HG03095 (cell line): ENCODE results near the gene BCAS3.
"Not testable (repeated sequence)": the region's sequence is repeated elsewhere in the genome, so short reads cannot be mapped to it uniquely, and the experiment has no call there.

Source experiments
- ATAC-seq: cut with Tn5 transposase; IDR thresholded peaks from one replicate; pipeline ENCODE4 v1.9.1; 2021; ENCODE audit warnings: moderate library complexity; ENCODE audit not compliant: unreplicated experiment

The BCAS3 gene

GRCh38 chr17:60677308-60678117, at the start of gene BCAS3:
Gene BCAS3, plus strand, starts transcription at chr17:60677851.
- peak; percentile 96 for ATAC-seq

- no peak for ATAC-seq
Observed at GRCh38 chr17:60628252-60628889, 49.3 kb upstream of the BCAS3 start.

GRCh38 chr17:60629120-60629519, 48.5 kb upstream of the BCAS3 start:
- no peak for ATAC-seq

GRCh38 chr17:60630352-60630751, 47.3 kb upstream of the BCAS3 start:
- no peak for ATAC-seq

DNA sequence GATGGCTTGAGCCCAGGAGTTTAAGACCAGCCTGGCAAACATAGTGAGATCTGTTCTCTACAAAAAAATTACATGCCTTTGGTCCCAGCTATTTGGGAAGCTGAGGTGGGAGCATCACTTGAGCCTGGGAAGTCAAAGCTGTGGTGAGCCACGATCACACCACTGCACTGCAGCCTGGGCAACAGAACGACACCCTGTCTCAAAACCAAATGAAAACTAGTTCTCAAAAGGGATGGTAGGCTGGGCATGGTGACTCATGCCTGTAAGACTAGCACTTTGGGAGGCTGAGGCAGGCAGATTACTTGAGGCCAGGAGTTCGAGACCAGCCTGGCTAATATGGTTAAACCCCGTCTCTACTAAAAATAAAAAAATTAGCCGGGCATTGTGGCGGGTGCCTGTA, 46.5 kb upstream of the BCAS3 start:
- ATAC-seq = no peak

DNA sequence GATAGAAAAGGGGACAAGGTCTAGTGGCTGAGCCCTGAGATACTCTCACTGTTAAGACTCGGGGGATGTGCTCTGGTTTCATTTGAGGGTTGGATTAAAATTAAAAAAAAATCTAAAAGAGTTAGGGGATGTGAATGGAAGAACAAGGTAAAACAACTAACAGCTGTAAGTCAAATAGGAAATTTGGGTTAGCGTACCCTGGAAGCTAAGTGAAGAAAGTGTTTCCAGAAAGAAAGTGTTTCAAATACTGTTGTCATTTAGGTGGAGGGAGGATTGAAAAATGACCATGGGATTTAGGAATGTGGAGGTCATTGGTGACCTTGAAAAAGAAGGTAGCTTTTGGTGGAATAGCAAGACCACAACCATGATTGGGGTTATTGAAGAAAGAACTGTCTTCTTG, 40.0 kb upstream of the BCAS3 start:
- ATAC-seq = no peak

DNA sequence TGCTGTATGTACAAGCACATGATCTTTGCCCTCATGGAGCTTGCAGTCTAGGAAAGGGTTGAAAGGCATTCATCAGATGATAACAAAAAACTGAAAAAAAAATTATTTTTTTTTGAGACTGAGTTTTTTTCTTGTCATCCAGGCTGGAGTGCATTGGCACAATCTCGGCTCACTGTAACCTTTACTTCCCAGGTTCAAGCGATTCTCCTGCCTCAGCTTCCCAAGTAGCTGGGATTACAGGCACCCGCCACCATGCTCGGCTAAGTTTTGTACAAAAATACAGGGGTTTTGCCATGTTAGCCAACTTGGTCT, 38.7 kb upstream of the BCAS3 start:
- no peak for ATAC-seq

- ATAC-seq = no peak
Observed at GRCh38 chr17:60640503-60640902, 37.1 kb upstream of the BCAS3 start.

GRCh38 chr17:60641126-60641525, 36.5 kb upstream of the BCAS3 start:
- ATAC-seq = no peak

DNA sequence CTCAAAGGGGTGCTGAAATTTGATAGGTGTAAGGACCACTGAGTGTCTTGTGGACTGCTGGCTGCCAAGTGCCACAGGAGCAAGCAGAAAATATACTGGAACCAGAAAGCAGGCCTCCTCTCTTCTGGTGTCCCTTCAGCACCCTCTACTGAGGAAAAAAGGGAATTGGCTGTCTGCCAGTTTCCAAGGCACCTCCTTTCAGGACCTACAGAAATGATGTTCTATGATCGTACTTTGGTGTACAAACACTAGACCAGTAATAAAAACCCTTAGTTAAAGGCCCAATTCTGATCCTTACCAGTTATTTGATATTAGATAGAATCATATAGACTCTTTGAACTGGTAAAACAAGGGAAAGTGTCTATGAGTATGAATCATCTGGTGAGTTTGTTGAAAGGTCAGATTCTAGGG, 35.8 kb upstream of the BCAS3 start:
- ATAC-seq = peak; percentile 60

DNA sequence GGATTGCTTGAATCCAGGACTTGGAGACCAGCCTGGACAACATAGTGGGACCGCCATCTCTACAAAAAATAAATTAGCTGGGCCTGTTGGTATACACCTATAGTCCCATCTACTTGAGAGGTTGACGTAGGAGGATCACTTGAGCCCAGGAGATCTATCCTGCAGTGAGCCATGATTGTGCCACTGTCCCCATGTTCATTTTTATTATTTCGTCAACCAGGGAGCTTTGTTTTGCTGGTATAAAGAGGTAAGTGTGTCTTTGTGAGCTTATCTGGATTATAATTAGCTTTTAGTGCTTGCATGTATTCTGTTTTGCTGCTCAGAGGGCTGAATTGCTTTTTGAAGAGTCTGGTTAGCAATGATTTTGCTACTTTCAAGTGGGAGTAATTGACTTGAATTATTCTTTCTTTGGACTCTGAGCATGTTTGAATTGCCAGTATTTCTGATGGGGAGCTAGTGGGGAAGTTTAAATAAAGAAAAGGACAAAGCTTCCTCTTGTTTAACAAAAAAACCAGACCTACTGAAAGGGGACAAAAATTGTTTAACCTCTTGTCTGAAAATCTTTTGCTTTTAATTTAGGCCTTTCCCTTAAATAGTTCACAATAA, 31.6 kb upstream of the BCAS3 start:
- ATAC-seq = no peak

DNA sequence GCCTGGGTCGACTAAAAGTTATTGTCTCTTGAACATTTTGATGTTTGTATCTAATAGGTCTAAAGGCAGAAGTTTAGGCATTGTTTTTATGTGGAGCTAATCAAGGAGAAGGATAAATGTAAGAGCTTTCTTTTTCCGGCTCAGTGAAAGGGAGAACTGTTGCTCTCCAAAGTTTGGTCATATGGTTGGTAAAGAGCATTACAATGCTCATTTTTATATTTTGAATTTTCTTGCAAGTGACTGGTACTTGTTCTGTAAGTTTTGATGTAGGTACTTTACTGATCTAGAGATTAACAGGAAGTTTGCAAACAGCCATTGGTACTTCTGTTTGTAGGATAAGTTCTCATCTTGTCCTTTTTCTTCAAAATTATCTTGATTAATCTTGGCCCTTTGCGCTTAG, 30.9 kb upstream of the BCAS3 start:
- ATAC-seq = no peak

- no peak for ATAC-seq
Observed at GRCh38 chr17:60647705-60648104, 29.9 kb upstream of the BCAS3 start.

DNA sequence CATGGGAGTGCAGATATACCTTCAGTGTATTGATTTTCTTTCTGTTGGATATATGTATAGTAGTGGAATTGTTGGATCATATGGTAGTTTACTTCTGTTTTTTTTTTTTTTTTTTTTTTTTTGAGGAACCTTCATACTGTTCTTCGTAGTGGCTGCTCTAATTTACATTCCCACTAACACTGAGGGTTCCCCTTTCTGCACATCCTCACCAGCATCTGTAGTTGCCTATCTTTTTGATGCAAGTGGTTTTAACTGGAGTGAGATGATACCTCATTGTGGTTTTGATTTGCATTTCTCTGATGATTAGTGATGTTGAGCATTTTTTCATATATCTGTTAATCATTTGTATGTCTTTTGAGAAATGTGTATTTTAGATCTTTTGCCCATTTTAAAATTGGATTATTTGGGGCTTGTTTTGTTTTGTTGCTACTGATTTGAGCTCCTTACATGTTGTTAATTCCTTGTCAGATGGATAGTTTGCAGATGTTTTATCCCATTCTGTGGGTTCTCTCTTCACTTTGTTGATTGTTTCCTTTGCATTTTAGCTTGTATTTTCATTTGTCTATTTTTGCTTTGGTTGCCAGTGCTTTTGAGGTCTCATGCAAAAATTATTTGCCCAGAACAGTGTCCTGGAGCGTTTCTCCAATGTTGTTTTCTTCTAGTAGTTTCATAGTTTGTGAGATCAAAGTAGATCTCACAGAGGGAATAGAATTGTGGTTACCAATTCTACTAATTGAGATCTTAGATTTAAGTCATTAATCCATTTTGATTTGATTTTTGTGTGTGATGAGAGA, 25.0 kb upstream of the BCAS3 start:
- ATAC-seq = peak; percentile 92

DNA sequence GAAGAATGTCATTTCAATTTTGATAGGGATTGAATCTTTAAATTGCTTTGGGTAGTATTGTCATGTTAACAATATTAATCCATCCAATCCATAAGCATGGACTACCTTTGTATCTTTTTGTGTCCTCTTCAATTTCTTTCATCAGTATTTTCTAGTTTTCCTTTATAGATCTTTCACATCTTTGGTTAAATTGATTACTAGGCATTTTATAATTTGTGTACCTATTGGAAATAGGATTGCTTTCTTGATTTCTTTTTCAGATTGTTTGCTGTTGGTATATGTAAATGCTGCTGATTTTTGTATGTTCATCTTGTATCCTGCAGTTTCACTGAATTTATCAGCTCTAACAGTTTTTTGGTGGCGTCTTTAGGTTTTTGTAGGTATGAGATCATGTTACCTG, 24.1 kb upstream of the BCAS3 start:
- ATAC-seq = no peak

DNA sequence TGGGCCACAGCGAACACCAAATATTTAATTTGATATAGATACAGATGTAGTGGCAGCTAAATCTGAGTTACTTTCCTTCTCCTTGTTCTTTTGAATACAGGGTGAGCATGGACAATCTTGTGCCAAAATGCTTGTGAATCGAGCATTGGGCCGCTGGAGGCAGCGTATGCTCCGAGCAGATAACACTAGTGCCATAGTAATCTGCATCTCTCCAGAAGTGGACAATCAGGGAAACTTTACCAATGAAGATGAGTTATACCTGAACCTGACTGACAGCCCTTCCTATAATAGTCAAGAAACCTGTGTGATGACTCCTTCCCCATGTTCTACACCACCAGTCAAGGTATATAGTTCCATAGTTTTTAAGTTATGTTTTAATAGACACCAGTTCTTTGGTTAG, 21.2 kb upstream of the BCAS3 start:
- ATAC-seq = no peak

DNA sequence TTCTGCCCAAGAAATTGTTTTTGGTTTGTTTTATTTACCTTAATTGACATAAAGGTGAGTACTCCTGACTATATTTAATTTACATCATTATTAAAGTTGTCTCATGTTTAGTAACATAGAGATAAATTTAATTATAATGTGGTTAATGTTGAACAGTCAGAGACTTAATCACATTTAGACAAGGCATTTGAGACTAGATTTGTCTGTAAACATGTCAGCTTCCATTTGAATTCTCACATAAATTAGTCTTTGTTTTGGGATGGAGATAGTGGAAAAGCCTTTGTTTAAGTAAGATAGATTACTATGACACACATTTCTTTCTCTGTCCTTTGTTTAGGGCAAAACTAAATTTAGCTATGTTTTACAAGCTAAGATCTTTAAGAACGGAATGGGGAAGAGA, 18.5 kb upstream of the BCAS3 start:
- ATAC-seq = no peak

DNA sequence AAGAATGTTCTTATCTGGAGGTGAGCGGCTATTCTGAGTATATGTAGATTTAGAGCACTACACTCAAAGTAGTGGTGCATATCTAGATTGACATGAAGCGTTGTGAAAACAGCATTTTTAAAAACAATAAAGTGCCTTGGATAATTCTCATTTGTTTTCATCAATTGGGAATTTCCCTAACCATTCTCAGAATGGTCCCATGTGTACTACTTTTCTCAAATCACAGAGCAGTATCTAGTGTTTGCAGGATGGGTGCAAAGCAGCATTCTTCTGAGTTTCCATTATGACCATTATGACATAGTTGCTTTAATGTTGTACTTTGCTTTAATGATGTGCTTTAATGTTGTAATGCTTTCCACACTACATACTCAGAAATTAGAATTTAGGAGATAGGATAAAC, 16.2 kb upstream of the BCAS3 start:
- ATAC-seq = no peak

DNA sequence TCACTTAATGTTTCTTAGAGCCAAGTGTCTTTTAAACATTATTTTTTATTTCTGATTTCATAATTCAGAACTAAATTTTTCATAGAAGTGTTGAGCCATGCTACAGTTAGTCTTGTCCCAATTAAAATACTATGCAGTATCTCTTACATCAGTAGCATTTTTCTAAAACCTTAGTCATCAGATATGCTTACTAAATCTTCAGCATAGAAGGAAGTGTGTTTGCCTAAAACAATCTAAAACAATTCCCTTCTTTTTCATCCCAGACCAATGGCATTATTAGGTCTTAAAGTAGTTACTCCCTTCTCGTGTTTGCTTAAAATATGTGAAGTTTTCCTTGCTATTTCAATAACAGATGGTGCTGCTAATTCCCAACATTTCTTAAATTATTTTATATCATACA, 13.6 kb upstream of the BCAS3 start:
- ATAC-seq = no peak

DNA sequence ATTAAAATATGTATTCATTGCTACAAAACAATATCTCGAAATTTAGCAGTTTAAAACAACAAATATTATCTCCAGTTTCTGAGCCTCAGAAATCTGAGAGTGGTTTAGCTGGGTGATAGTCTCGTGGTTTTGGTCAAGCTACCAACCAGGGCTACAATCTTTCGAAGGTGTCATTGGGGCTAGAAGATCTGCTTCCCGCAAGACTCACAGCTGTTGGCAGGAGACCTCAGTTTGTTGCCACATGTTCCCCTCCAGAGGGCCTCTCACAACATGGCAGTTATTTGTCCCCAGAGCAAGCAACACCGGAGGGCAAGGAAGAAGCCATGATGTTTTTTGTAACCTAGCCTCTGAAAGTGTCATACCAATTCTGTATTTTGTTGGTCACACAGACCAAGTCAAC, 12.0 kb upstream of the BCAS3 start:
- no peak for ATAC-seq

- not testable (repeated sequence) for ATAC-seq
Observed at GRCh38 chr17:60668741-60669140, 8.9 kb upstream of the BCAS3 start.

GRCh38 chr17:60671482-60671881, 6.2 kb upstream of the BCAS3 start:
- ATAC-seq = no peak
